Skeletal muscle tissue (tissue), 4 donors: ENCODE data around the gene HLA-DPB1. TPM values are rescaled to one million over a fixed set of nuclear protein-coding genes. Genes with fewer than 3 reads are reported as not detected.

Source experiments
- H3K27ac ChIP-seq: one replicate; pipeline ENCODE4 v1.7.0; 2013; ENCODE audit warnings: mild to moderate bottlenecking, low read depth, low read length, inconsistent platforms
- H3K27me3 ChIP-seq, 3 donors: one replicate each; pipeline ENCODE4 v1.7.0; 2013; ENCODE audit warnings: low read length in 3 of 3; ENCODE audit not compliant: control insufficient read depth in 3 of 3, insufficient read depth in 3 of 3
- H3K36me3 ChIP-seq, 3 donors: one replicate each; pipeline ENCODE4 v1.7.0; 2013; ENCODE audit warnings: low read length in 3 of 3; ENCODE audit not compliant: control insufficient read depth in 3 of 3, insufficient read depth in 3 of 3
- H3K4me1 ChIP-seq, 3 donors: one replicate each; pipeline ENCODE4 v1.7.0; 2013; ENCODE audit warnings: low read length in 3 of 3, mild to moderate bottlenecking in 3 of 3; ENCODE audit not compliant: control insufficient read depth in 3 of 3, insufficient read depth in 3 of 3
- H3K4me3 ChIP-seq, 3 donors: one replicate each; pipeline ENCODE4 v1.7.0; 2013; ENCODE audit warnings: low read length in 3 of 3
- H3K9ac ChIP-seq, 3 donors: one replicate each; pipeline ENCODE4 v1.7.0; 2013; ENCODE audit warnings: low read length in 3 of 3, mild to moderate bottlenecking in 3 of 3, moderate library complexity in 2 of 3, low read depth in 1 of 3
- H3K9me3 ChIP-seq, 3 donors: one replicate each; pipeline ENCODE4 v1.7.0; 2013; ENCODE audit warnings: low read length in 3 of 3; ENCODE audit not compliant: control insufficient read depth in 3 of 3
- total RNA-seq: library from RNA; depleted of rRNA; stranded (reverse); fragments of >200 nt; gene quantifications from one replicate; pipeline ENCODE4 v1.2.3, GENCODE V29; 2014
- donor health status: Osteomylitis.

The HLA-DPB1 gene
- total RNA-seq, 1 donor from 2014 or later, result 9.9 TPM

GRCh38 chr6:33080127-33081089 is 4.6 kb downstream of the HLA-DPB1 start:
- peaks cover 13 to 24% (median 18%) of the 10 kb centered on the region in 3 donors for H3K27me3 ChIP-seq
- H3K9ac ChIP-seq, result peak overlapping the region; percentile 61 to 71 (median 66)
- peak overlapping the region; percentile 34 to 73 (median 70) for H3K4me3 ChIP-seq
- H3K36me3 ChIP-seq, result peaks cover 0 to 4% (median 0%) of the 10 kb centered on the region in 3 donors
- H3K9me3 ChIP-seq, result no peaks in the 10 kb centered on the region
- H3K4me1 ChIP-seq, result peaks cover 9 to 15% (median 15%) of the 10 kb centered on the region in 3 donors
- H3K27ac ChIP-seq, result peak overlapping the region; percentile 74

DNA sequence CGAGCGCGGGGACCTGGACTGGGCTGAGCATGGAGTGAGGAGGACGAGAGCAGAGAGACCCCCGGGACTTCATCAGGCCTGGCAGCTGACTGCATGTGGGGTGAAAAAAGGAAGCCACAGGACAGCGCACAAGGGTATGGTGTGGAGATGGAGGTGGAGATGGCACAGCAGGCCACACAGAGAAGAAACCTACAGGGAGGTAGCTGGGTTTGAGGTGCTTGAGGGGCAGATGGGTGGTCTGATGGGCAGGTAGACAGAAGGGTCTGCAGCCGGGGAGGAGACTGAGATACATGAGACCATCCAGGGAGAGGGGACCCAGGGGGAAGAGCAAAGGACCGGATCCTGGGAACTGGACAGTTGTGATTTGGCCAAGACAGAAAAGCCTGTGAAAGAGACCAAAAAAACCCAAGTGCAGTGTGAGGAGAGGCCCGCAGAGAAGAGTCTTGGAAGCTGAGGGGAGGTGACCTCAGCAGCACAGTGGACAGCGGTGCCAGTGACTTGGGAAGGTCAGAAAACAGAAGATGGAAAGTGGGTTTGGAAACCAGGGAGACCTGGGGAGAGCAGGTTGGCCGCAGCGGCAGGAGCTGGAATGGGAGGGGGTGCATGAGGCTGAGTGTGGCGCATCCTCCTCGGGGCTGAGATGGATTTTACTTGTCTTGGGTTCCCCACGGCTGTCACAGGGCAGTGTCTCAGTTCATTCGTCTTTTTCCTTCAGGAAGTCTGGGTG is 5.5 kb downstream of the HLA-DPB1 start:
- Histone ChIP-seq H3K9ac (peak overlapping the region; percentile 61 to 71 (median 66)), H3K4me3 (peak overlapping the region; percentile 34 to 73 (median 70)), H3K27me3 (peaks cover 11 to 24% (median 18%) of the 10 kb centered on the region in 3 donors), H3K27ac (peak overlapping the region; percentile 74), H3K36me3 (peaks cover 0 to 4% (median 0%) of the 10 kb centered on the region in 3 donors), H3K4me1 (peaks cover 7 to 15% (median 15%) of the 10 kb centered on the region in 3 donors), H3K9me3 (no peaks in the 10 kb centered on the region)

DNA sequence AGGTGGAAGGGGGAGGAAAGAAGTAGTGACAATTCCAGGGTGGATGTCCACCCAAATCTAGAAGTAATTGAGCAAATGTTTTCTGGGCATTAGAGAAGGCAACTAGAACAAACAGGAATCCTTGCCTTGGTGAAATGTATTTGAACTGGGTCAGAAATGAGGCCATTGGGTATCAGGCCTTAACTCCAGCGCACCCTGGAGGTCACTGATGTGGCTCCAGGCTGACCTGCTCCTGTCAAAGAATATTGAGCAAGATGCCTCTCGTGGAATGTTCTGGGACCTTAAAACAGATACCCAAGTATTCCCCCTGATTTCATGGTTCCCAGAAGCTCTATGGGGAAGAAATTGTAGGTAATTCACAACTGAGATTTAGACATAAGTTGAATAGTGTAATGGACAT is 6.9 kb downstream of the HLA-DPB1 start:
- Histone ChIP-seq H3K9ac (no peak overlapping the region), H3K27ac (no peak overlapping the region), H3K4me1 (peaks cover 4 to 15% (median 14%) of the 10 kb centered on the region in 3 donors)

DNA sequence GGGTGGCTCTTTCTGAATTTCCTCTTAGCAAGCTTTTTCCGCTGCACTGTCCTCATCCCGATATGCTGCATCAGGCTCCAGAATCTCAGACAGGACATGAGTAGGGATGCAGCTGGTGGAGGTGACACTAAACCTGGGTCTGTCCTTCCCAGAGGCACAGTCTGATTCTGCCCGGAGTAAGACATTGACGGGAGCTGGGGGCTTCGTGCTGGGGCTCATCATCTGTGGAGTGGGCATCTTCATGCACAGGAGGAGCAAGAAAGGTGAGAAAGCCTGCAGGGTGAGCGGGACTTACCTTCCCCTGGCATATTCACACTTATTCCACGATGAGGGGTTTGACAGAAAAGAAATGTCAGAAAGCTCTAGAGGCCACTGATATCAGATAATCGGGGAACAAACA is 9.8 kb downstream of the HLA-DPB1 start:
- peaks cover 0 to 7% (median 0%) of the 10 kb centered on the region in 3 donors for H3K36me3 ChIP-seq
- H3K9ac ChIP-seq, result no peak overlapping the region
- peaks cover 0 to 3% (median under 1%) of the 10 kb centered on the region in 3 donors for H3K27me3 ChIP-seq
- H3K4me1 ChIP-seq, result peaks cover 0 to 9% (median 4%) of the 10 kb centered on the region in 3 donors
- no peak overlapping the region for H3K4me3 ChIP-seq
- no peaks in the 10 kb centered on the region for H3K9me3 ChIP-seq
- no peak overlapping the region for H3K27ac ChIP-seq

More for the DNA sequence above, 6.9 kb downstream of the HLA-DPB1 start:
- Histone ChIP-seq H3K36me3 (peaks cover 0 to 7% (median 0%) of the 10 kb centered on the region in 3 donors), H3K9me3 (no peaks in the 10 kb centered on the region), H3K4me3 (no peak overlapping the region), H3K27me3 (peaks cover 9 to 22% (median 12%) of the 10 kb centered on the region in 3 donors)

GRCh38 chr6:33088258-33088930 is 12.6 kb downstream of the HLA-DPB1 start:
- Histone ChIP-seq H3K9me3 (no peaks in the 10 kb centered on the region), H3K36me3 (peaks cover 0 to 7% (median 0%) of the 10 kb centered on the region in 3 donors), H3K27ac (no peak overlapping the region), H3K4me3 (no peak overlapping the region), H3K27me3 (peaks cover 0 to 5% (median 2%) of the 10 kb centered on the region in 3 donors), H3K4me1 (no peaks in the 10 kb centered on the region), H3K9ac (no peak overlapping the region)

- H3K9me3 ChIP-seq, result no peaks in the 10 kb centered on the region
These were observed 13.3 kb downstream of the HLA-DPB1 start for GRCh38 chr6:33088931-33089620.

DNA sequence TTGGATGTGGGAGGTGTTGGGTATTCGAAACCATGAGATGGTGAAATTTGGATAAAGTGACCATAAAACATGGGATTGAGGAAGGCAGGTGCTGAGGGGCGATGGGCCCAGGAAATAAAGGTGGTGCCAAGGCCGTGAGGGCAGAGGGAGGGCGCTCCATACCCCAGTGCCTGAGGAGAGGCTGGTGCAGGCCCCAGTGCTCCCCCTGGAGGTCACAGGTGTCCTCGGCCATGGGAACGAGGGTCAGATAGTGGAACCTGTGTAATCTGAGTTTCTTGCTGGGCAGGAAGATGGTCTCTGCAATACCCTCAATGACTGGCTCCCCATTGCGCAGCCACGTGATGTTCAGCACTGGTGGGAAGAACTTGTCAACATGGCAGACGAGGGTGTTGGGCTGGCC is 16.2 kb downstream of the HLA-DPB1 start:
- Histone ChIP-seq H3K4me1 (no peaks in the 10 kb centered on the region), H3K9me3 (no peaks in the 10 kb centered on the region), H3K27me3 (peaks cover 0 to 8% (median 4%) of the 10 kb centered on the region in 3 donors), H3K36me3 (peaks cover 0 to 1% (median 0%) of the 10 kb centered on the region in 3 donors), H3K27ac (no peak overlapping the region), H3K9ac (no peak overlapping the region), H3K4me3 (no peak overlapping the region)

More at GRCh38 chr6:33088931-33089620, 13.3 kb downstream of the HLA-DPB1 start:
- peaks cover 0 to 5% (median 2%) of the 10 kb centered on the region in 3 donors for H3K27me3 ChIP-seq
- H3K4me1 ChIP-seq, result no peaks in the 10 kb centered on the region
- peaks cover 0 to 7% (median 0%) of the 10 kb centered on the region in 3 donors for H3K36me3 ChIP-seq
- no peak overlapping the region for H3K9ac ChIP-seq
- H3K27ac ChIP-seq, result no peak overlapping the region
- no peak overlapping the region for H3K4me3 ChIP-seq

- Histone ChIP-seq H3K4me1 (no peaks in the 10 kb centered on the region), H3K27ac (no peak overlapping the region), H3K27me3 (peaks cover 0 to 8% (median 5%) of the 10 kb centered on the region in 3 donors)
These were observed 16.6 kb downstream of the HLA-DPB1 start for GRCh38 chr6:33092385-33092784.

GRCh38 chr6:33093855-33094254 is 18.1 kb downstream of the HLA-DPB1 start:
- H3K4me1 ChIP-seq, result no peaks in the 10 kb centered on the region
- H3K27ac ChIP-seq, result no peak overlapping the region
- H3K27me3 ChIP-seq, result peaks cover 0 to 8% (median 5%) of the 10 kb centered on the region in 3 donors
- no peak overlapping the region for H3K4me3 ChIP-seq
- H3K36me3 ChIP-seq, result no peaks in the 10 kb centered on the region
- no peaks in the 10 kb centered on the region for H3K9me3 ChIP-seq
- no peak overlapping the region for H3K9ac ChIP-seq

More at GRCh38 chr6:33092385-33092784, 16.6 kb downstream of the HLA-DPB1 start:
- H3K4me3 ChIP-seq, result no peak overlapping the region
- H3K36me3 ChIP-seq, result no peaks in the 10 kb centered on the region
- no peaks in the 10 kb centered on the region for H3K9me3 ChIP-seq
- no peak overlapping the region for H3K9ac ChIP-seq
